NCI-H146 (cell line): ENCODE results near the gene RPL10.
"Not testable (repeated sequence)": the region's sequence is repeated elsewhere in the genome, so short reads cannot be mapped to it uniquely, and the experiment has no call there.

ENCODE experiments used
- DNase-seq: peaks from one replicate; lab custom pipeline; 2025; lab: John Stamatoyannopoulos, UW

The RPL10 gene

DNA sequence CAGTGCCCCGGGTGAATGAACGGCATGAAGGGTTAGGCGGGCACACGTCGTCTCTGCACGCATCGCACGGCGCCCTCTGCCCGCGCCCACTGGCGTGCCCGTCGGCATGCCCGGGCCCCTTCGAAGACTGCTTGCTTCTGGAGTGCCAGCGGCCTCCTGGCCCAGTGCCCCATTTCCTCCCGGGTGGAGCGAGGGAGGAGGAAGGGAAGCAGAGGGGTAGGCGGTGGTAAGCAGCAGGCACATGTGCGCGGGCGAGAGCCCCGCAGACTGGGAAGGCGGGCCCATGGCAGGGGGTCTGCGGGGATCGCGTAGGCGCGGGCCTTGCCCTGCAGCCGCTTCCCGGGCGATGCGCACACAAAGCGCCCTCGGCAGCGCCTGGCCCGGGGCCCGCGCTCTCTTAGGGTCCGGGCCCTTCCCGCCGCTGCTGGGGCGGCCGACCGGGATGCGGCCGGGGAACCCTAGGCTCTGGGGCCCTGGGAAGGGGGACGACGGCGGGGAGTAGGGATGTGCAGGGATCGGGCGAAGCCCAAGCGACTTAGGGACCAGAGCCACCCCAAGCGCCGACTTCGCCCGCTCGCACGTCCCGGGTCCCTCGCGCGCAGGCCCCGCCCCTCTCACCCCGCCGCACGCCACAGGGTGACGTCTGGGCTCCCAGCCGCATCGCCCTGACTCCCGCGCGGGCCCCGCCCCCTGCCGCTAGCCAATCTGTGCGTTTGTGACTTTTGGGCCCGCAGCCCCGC, 19.9 kb upstream of the RPL10 start:
- peak; percentile 56 for DNase-seq

- peak; percentile 100 for DNase-seq
Measured at GRCh38 chrX:154378799-154379568, 19.2 kb upstream of the RPL10 start, which contains the start of gene EMD. EMD (plus strand) TSS chrX:154379295; CDS start chrX:154379485, 190 bp downstream.

GRCh38 chrX:154379569-154379951, 18.6 kb upstream of the RPL10 start:
- DNase-seq: no peak

- DNase-seq: no peak
Measured at GRCh38 chrX:154380153-154380552, 18.0 kb upstream of the RPL10 start.

- DNase-seq: no peak
Measured at GRCh38 chrX:154380787-154381186, 17.4 kb upstream of the RPL10 start.

GRCh38 chrX:154381271-154381670, 16.9 kb upstream of the RPL10 start:
- no peak for DNase-seq

DNA sequence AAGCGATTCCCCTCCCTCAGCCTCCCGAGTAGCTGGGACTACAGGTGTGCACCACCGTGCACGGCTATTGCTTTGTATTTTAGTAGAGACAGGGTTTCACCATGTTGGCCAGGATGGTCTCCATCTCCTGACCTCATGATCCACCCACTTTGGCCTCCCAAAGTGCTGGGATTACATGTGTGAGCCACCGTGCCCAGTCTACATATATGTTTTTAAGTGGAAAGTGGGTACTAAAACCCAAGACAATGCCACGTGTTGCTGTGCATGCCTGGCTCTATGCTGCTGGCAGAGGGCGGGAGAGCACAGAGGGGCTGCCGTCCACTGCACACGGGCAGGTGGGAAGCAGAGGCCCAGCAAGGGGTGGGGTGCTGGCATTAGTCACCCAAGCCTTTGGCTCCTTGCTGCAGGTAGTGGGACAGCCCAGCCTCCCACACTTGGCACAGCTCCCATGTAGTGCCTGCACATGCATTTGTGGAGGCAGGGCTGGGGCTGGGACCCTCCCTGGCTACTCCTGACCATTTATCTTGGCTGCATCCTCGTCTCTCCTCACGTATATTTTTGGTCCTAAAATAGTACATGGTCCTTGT, 15.6 kb upstream of the RPL10 start:
- DNase-seq: no peak

DNA sequence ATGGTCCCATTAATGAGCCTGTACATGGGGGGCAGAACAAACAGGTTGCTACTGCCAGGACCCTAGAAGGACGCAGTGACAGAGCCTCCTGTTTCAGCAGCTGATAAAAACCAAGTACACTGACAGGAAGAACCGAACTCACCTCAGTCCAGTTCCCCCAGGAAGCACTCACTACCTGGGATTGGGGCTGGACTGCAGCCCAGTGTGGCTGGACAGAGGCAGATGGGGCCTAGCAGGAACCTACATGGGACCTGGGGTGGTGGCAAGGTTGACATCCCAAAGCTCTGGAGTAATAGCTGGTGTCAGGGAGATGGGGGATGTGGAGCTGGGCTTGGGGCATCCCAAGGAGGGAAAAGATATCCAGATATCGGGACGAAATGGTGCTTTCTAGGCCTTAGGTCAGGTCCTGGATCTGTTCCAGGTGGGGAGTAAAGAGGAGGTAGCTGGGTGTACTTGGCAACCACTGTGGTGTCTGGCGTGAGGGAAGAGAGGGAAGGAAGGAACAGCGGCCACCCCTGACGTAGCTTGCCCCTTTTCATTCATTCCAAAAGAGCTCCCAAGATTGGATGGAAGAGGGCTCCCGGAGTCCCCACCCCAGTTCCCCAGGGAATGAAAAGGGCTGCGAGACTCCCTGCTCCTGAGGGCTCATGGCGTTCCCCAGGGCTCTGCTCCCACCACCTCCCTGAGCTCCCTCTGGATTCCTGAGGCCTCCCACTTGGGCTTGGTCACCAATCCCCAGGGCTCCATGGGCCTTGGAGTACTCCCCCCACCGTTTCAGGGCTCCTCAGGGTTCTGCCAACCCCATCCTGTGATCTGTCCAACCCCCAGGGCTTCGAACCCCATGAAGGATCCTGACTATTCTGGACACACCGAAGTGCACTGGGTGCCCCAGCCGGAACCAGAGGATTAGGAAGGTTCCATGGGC, 14.6 kb upstream of the RPL10 start:
- no peak for DNase-seq

- no peak for DNase-seq
Measured at GRCh38 chrX:154384284-154384892, 13.8 kb upstream of the RPL10 start.

DNA sequence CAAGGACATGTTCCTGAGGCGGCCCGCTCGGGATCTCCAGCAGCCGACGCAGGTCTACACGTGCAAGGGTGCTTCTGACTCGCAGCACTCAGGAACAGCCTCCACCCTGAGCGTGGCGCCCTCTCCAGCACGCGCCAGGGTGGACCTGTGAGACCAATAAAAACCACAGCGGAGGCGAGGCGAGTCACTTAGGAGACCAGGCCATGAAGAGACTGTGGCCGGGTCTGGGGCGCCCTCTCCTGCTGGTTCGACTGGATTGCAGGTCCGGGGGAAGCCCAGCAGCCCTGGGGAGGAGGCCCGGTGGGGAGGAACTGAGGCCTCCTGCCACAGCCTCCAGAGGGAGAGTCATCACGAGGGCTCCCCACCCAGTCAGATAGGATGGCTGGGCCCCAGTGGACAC, 10.1 kb upstream of the RPL10 start:
- DNase-seq: not testable (repeated sequence)

DNA sequence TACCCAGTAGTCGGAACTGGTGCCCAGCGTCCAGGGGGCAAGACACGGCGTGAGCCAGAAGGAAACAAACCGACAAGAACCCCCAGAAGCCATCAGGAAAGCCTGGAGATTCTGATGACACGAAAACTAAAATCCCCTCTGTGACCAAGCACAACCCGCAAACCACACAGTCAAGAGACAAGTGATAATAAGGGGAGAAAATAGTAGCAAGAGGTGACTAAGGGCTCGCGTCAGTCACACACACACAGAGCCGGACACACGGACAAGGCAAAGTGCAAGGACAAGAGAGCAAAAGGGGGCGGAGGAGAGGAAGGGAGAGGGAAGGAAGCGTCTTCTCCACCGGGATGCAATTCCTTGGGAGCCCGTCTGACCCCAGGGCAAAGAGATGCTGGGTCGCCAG, 9.5 kb upstream of the RPL10 start:
- DNase-seq: not testable (repeated sequence)

GRCh38 chrX:154389812-154390747, 8.1 kb upstream of the RPL10 start:
- DNase-seq: not testable (repeated sequence)

DNA sequence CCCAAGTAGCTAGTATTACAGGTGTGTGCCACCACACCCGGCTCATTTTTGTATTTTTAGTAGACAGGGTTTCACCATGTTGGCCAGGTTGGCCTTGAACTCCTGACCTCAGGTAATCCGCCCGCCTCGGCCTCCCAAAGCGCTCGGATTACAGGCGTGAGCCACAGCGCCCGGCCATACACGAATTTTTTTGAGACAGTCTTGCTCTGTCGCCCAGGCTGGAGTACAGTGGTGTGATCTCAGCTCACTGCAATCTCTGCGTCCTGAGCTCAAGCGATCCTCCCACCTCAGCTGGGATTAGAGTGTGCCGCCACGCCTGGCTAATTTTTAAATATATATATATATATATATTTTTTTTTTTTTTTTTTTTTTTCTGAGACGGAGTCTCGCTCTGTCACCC, 1.8 kb upstream of the RPL10 start:
- not testable (repeated sequence) for DNase-seq

GRCh38 chrX:154396973-154397887, 947 bp upstream of the RPL10 start:
- peak; percentile 77 for DNase-seq

DNA sequence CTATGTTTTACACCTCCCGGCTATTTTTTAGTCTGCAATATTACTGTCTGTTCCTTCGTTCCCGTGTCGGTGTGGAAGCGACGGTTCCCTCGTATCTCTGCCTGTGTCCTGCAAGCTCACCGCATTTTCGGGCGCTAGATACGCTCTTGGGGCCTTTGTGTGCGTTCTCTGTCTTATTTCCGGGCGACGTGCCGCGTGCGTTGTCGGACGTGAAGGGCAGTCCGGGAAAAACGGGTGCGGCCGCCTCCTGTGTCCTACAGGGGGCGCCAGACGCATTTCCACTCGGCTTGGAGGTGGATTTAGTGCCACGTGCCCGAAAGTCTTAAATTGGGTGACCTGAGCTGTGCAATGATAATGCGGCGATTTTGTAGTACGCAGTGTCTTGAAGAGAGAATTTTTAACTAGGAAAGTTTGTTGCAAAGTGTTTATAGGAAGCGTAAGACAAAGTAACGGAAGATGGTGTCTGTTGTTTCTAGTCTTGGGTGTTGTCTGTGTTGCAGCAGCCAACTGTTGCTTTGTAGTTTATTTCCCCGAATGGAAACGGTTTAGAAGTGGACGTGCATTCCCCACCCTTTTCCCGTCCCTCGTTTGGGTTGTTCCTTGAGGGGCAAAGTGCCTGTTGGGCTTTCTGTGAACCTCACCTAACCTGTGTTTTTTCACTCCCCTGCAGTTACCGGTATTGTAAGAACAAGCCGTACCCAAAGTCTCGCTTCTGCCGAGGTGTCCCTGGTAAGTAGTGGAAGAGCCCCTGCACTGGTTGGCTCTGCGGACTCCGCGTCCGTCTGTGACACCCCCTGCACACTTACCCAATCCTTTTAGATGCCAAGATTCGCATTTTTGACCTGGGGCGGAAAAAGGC, 720 bp downstream of the RPL10 start:
- DNase-seq: peak; percentile 79

DNA sequence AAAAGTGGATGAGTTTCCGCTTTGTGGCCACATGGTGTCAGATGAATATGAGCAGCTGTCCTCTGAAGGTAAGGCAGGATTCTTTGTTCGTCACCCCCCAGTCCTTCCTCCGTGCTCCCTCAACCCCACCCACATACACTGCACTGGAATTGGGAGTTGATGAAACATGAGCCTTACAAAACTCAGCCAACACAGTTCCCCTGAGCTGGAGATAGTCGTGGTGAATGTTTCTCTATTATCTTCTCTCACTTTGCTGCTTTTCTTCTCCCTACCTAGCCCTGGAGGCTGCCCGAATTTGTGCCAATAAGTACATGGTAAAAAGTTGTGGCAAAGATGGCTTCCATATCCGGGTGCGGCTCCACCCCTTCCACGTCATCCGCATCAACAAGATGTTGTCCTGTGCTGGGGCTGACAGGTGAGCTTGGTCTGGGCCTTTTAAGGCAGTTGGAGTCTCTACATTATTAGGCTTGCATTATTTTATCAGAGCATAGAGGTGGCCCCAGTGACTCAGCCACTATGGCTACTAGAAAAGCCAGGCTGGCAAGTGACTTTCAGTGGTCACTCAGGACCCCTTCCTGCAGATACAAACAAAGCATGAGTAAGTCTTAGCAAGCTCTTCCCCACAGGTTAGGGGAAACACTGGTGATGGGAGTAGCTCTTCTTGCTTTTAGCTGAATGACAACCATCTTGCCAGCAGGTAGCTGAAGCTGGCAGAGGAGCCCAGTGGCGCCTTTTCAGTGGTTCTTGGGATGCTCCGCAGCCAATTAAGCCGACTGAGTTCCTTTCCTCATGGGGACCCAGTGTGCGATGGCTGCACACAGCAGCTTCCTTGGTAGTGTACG, 1.6 kb downstream of the RPL10 start:
- no peak for DNase-seq

DNA sequence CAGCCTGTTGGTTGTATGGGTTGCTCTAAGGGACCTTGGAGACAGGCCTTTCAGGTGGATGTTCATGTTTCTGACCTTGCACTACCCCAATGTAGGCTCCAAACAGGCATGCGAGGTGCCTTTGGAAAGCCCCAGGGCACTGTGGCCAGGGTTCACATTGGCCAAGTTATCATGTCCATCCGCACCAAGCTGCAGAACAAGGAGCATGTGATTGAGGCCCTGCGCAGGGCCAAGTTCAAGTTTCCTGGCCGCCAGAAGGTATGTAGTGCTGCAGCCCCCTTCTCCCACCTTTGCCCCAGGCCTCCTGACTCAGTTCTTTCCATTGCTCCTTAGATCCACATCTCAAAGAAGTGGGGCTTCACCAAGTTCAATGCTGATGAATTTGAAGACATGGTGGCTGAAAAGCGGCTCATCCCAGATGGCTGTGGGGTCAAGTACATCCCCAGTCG, 2.2 kb downstream of the RPL10 start:
- DNase-seq: not testable (repeated sequence)
